Activated naive CD4-positive, alpha-beta T cell treated with anti-CD3 and anti-CD28 coated beads, Interleukin-2, amount 50 U/mL, for 72 hours (primary cell): ENCODE measurements around the gene CLTB. TPM values are rescaled to one million over a fixed set of nuclear protein-coding genes. Genes with fewer than 3 reads are reported as not detected.
A peak's percentile ranks its signal among the peaks of the same experiment; 100 is the strongest.
"Not testable (repeated sequence)": the region's sequence is repeated elsewhere in the genome, so short reads cannot be mapped to it uniquely, and the experiment has no call there.

Experiments
- ATAC-seq, 2 donors: fragments of 150-1000 bp; cut with Tn5 transposase; 2 replicates each; pipeline ENCODE4 v1.10.0; 2021; ENCODE audit warnings: mild to moderate bottlenecking in 2 of 2, moderate library complexity in 2 of 2
- DNase-seq, 2 donors: peaks; one replicate each; pipeline ENCODE4 v3.0.0; 2021 to 2022; ENCODE audit warnings: low spot score in 2 of 2
- H3K27ac Mint-ChIP-seq, 2 donors: one replicate each; pipeline ENCODE4 v1.8.0; 2022; ENCODE audit warnings: mild to moderate bottlenecking in 2 of 2, mixed read lengths in 2 of 2
- H3K36me3 Mint-ChIP-seq, 2 donors: one replicate each; pipeline ENCODE4 v1.8.0; 2022; ENCODE audit warnings: mixed read lengths in 2 of 2
- H3K9me3 Mint-ChIP-seq, 2 donors: one replicate each; pipeline ENCODE4 v1.8.0; 2022; ENCODE audit warnings: mixed read lengths in 2 of 2
- total RNA-seq, 2 donors: library from RNA; stranded (reverse); gene quantifications; one replicate each; pipeline ENCODE4 v1.2.3, GENCODE V29; 2022

Gene CLTB
- total RNA-seq, 2 donors from 2014 or later: 41.8 to 48.6 TPM

- H3K27ac Mint-ChIP-seq: peak overlapping the region; percentile 59 to 90
- no peaks in the 10 kb centered on the region for H3K9me3 Mint-ChIP-seq
- H3K36me3 Mint-ChIP-seq: peaks cover 0 to 6% of the 10 kb centered on the region in 2 donors
- ATAC-seq (no peak), DNase-seq (no peak)
Observed at GRCh38 chr5:176412517-176413254, 3.7 kb downstream of the CLTB start.

GRCh38 chr5:176410486-176411180 is 5.7 kb downstream of the CLTB start:
- no peak for DNase-seq
- Mint-ChIP-seq H3K9me3 (no peaks in the 10 kb centered on the region), H3K27ac (peak overlapping the region; percentile 59 to 72), H3K36me3 (peaks cover 0 to 6% of the 10 kb centered on the region in 2 donors)
- ATAC-seq: no peak

- Mint-ChIP-seq H3K27ac (peak overlapping the region in 1 of 2 donors; percentile 13), H3K9me3 (no peaks in the 10 kb centered on the region), H3K36me3 (peaks cover 0 to 6% of the 10 kb centered on the region in 2 donors)
- no peak for DNase-seq
- no peak for ATAC-seq
Observed at GRCh38 chr5:176409765-176410164, 6.6 kb downstream of the CLTB start.

GRCh38 chr5:176408590-176408989 is 7.7 kb downstream of the CLTB start:
- Mint-ChIP-seq H3K27ac (no peak overlapping the region), H3K36me3 (peaks cover 0 to 6% of the 10 kb centered on the region in 2 donors), H3K9me3 (no peaks in the 10 kb centered on the region)
- DNase-seq: no peak
- ATAC-seq: no peak

GRCh38 chr5:176408252-176408573 is 8.1 kb downstream of the CLTB start:
- not testable (repeated sequence) for ATAC-seq, DNase-seq, H3K36me3 Mint-ChIP-seq, H3K27ac Mint-ChIP-seq, H3K9me3 Mint-ChIP-seq

- H3K36me3 Mint-ChIP-seq: peaks cover 0 to 6% of the 10 kb centered on the region in 2 donors
- DNase-seq (no peak), ATAC-seq (no peak)
- no peaks in the 10 kb centered on the region for H3K9me3 Mint-ChIP-seq
- peak overlapping the region; percentile 29 to 57 for H3K27ac Mint-ChIP-seq
Observed at GRCh38 chr5:176407456-176408251, 8.7 kb downstream of the CLTB start.

GRCh38 chr5:176406436-176407052 is 9.8 kb downstream of the CLTB start:
- Mint-ChIP-seq H3K9me3 (no peaks in the 10 kb centered on the region), H3K27ac (no peak overlapping the region), H3K36me3 (peaks cover 0 to 6% of the 10 kb centered on the region in 2 donors)
- no peak for ATAC-seq
- DNase-seq: no peak

GRCh38 chr5:176405656-176406435 is 10.5 kb downstream of the CLTB start:
- Mint-ChIP-seq H3K27ac (peak overlapping the region in 1 of 2 donors; percentile 9), H3K9me3 (no peaks in the 10 kb centered on the region), H3K36me3 (peaks cover 0 to 6% of the 10 kb centered on the region in 2 donors)
- ATAC-seq (peak in 1 of 2 donors; percentile 9), DNase-seq (no peak)

GRCh38 chr5:176401281-176402205 is 14.8 kb downstream of the CLTB start:
- no peaks in the 10 kb centered on the region for H3K9me3 Mint-ChIP-seq
- no peak for ATAC-seq

GRCh38 chr5:176400382-176401156 is 15.8 kb downstream of the CLTB start:
- H3K27ac Mint-ChIP-seq: peak overlapping the region in 1 of 2 donors; percentile 1
- DNase-seq: no peak
- no peak for ATAC-seq

More at GRCh38 chr5:176401281-176402205, 14.8 kb downstream of the CLTB start:
- Mint-ChIP-seq H3K36me3 (no peaks in the 10 kb centered on the region), H3K27ac (peak overlapping the region; percentile 14 to 37)
- no peak for DNase-seq

GRCh38 chr5:176397736-176398420 is 18.5 kb downstream of the CLTB start:
- H3K9me3 Mint-ChIP-seq: no peaks in the 10 kb centered on the region
- no peak for ATAC-seq
- H3K27ac Mint-ChIP-seq: peak overlapping the region in 1 of 2 donors; percentile 31
- DNase-seq: no peak
- no peaks in the 10 kb centered on the region for H3K36me3 Mint-ChIP-seq

More at GRCh38 chr5:176400382-176401156, 15.8 kb downstream of the CLTB start:
- Mint-ChIP-seq H3K36me3 (no peaks in the 10 kb centered on the region), H3K9me3 (no peaks in the 10 kb centered on the region)

GRCh38 chr5:176396330-176396729 is 20.0 kb downstream of the CLTB start:
- DNase-seq (no peak), ATAC-seq (no peak)
- no peaks in the 10 kb centered on the region for H3K36me3 Mint-ChIP-seq
- H3K27ac Mint-ChIP-seq: peak overlapping the region; percentile 44 to 57
- no peaks in the 10 kb centered on the region for H3K9me3 Mint-ChIP-seq

GRCh38 chr5:176394881-176395675 is 21.3 kb downstream of the CLTB start:
- DNase-seq: no peak
- ATAC-seq: no peak
- no peaks in the 10 kb centered on the region for H3K9me3 Mint-ChIP-seq
- peaks cover 0 to 4% of the 10 kb centered on the region in 2 donors for H3K36me3 Mint-ChIP-seq
- H3K27ac Mint-ChIP-seq: peak overlapping the region in 1 of 2 donors; percentile 26
